ENCODE measurements around the gene ADAMTS18.
A peak's percentile ranks its signal among the peaks of the same experiment; 100 is the strongest.
"Not testable (repeated sequence)": the region's sequence is repeated elsewhere in the genome, so short reads cannot be mapped to it uniquely, and the experiment has no call there.

The ADAMTS18 gene

GRCh38 chr16:77275303-77275702 is 159.5 kb downstream of the ADAMTS18 start:
- DNase-seq = not testable (repeated sequence)

DNA sequence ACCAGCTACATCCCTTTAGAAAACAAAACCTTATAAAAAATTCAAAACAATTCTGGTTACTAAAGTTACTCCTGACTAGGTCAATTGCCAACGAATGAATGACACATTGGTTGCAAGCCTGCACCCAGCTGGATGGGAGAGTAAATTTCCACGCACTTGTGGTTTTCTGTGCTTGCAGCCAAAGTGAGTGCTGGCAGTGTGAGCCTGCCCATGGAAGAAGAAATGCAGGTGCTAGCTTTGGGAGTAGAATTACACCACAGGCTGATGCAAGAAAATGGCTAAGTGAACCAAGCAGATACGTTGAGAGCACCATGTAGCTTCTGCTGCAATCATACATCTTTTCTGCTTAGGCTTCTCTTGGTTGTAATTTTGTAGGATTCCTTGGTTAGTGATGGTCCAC is 161.0 kb downstream of the ADAMTS18 start:
- no peak for DNase-seq

DNA sequence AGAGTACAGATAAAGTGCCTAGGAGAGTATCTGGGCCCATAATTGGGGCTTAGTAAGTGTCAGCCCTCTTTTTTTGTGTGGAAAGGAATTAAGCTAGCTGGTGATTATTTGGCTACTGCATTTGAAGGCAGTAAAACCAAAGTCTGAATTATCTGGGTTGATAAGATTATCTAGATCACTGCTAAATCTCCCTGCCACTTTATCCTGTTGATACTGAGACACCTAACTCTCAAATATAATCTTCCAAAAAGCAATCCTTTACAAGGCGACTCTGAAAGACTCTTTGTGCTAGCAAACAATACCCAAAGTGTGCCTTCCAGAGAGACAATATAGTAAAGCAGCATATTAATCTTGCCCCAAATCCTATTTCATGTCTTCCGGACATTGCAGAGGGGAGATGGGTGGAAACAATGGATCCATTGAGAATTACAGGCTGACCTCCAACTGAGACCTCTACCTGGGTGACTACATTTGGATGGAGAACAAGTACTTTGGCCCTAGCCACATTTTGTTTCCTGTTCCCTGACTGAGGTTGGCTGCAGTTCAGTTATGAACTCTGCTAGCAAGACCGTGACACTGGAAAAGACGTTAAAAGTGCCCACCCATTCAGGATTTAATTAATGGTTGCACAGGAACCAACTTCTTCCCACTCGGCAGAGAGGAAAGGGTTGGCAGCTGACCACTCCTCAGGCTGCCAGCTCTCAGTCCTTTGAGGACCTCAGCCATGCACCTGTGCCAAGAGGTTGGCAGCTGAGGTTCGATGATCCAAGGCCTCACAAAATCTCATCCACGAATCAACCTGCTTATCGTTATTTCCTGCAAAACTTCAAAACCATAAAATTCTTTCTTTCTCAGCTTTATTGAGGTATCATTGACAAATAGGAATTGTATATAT is 163.1 kb downstream of the ADAMTS18 start:
- no peak for DNase-seq

- not testable (repeated sequence) for DNase-seq
These were observed 168.6 kb downstream of the ADAMTS18 start for GRCh38 chr16:77266185-77266584.

- no peak for DNase-seq
These were observed 171.9 kb downstream of the ADAMTS18 start for GRCh38 chr16:77262971-77263370.

DNA sequence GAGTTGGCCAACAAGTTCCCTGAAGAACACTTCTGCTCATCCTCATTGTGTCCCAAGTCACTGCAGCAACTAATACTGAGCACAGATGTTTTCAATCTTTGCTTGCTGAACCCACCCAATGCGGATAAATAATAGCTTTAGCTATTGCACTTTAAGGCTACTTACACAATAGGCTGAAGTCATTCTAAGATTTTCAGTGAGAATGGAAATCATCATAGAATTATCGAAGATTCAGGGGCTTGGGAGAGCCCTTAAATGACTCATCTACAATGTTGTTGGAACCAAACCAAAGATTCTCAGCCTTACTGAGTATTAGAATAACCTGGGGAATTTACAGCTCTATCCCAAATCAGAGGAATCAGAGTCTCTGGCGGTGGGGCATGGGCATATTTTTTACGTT is 184.4 kb downstream of the ADAMTS18 start:
- DNase-seq = no peak

DNA sequence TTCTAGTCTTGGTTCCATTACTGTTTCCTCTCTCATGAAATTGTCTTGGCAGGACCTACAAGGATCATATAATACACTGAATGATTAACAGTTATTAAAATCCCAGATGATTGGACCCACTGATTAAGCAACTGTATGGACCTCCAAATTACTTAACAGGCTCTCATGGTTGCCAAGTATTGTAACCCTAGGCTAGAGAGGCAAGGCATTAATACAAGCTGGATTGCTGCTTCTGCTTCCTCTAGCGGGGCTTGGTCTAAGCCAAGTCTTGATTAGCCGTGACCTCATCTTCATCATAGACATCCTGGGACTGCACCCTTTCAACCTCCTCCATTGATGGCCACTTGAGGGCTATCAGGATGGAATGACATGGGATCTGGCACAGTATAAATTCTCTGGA is 188.7 kb downstream of the ADAMTS18 start:
- DNase-seq = no peak

DNA sequence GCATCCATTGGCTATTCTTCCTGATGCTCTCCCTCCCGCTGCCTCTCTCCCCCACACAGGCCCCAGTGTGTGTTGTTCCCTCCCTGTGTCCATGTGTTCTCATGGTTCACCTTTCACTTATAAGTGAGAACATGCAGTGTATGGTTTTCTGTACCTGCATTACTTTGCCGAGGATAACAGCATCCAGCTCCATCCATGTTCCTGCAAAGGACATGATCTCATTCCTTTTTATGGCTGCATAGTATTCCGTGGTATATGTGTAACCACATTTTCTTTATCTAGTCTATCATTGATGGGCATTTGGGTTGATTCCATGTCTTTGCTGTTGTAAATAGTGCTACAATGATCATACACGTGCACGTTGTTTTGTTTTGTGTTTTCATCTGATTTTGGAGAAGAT is 192.4 kb downstream of the ADAMTS18 start:
- DNase-seq = not testable (repeated sequence)

DNA sequence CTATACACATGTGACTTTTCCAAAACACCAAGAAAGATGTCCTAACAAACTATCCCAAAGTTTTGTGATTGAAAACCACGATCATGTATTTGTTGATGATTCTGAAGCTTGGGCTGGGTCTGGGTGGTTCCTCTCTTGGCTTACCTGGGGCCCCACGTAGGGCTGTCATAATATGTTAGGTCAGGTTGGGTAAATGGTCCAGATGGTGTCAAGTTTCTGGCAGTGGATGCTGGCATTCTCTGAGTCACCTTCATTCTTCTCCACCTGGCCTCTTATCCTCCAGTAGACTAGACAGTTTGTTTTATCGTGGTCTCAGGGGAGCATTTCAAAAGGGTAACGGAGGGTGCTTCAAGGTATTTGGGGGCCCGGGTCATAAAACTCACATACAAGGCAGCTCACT is 196.2 kb downstream of the ADAMTS18 start:
- DNase-seq = no peak

DNA sequence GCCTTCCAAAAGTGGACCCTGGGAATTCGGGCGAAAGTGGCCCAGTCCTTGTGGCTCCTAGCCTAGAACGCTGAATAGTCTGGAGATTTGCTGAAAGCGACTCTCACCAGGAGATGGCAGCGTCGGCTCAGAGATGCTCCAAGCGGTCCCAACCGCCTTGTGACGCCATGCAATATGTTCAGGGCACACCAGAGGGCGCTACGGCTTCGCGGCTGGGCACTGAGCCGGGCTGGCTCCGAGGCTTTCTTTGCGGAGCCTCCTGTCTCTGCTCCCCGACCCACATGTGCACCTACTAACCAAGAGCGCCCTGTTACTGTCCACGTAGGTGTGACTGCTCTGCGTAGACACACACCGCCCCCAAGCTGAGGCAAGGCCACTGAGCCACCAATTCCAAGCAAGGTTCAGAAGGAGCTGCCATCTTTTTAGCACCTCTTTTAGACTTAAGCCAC is 198.7 kb downstream of the ADAMTS18 start:
- DNase-seq = peak; percentile 54 to 69

GRCh38 chr16:77234611-77235010 is 200.2 kb downstream of the ADAMTS18 start:
- DNase-seq = no peak

- no peak for DNase-seq
These were observed 200.9 kb downstream of the ADAMTS18 start for GRCh38 chr16:77233799-77234519.
